CD14-positive monocyte (primary cell): Measurements from ENCODE around the gene TADA3. TPM values are rescaled to one million over a fixed set of nuclear protein-coding genes. Genes with fewer than 3 reads are reported as not detected.
A peak's percentile ranks its signal among the peaks of the same experiment; 100 is the strongest.

Source experiments
- DNase-seq, 3 donors: peaks; one replicate each; pipeline ENCODE4 v3.0.0-alpha.2; 2011 to 2022
- H2AFZ ChIP-seq: 2 replicates; pipeline ENCODE4 v1.6.0; 2012; ENCODE audit warnings: mild to moderate bottlenecking, low read depth, low read length, inconsistent platforms; ENCODE audit not compliant: insufficient read depth, poor library complexity, severe bottlenecking
- H3K27ac ChIP-seq, 2 donors: 1 replicate in 1 of 2; 2 replicates in 1 of 2; pipeline ENCODE4 v1.5.1; 2012 to 2013; ENCODE audit warnings: low read length in 2 of 2, control low read depth in 1 of 2, inconsistent platforms in 1 of 2, low read depth in 1 of 2, mild to moderate bottlenecking in 1 of 2
- H3K27me3 ChIP-seq, 2 donors: one replicate each; pipeline versions ENCODE4 v1.6.0 to v1.6.1; 2011 to 2013; ENCODE audit warnings: low read length in 2 of 2; ENCODE audit not compliant: control insufficient read depth in 2 of 2, insufficient read depth in 2 of 2
- H3K36me3 ChIP-seq, 2 donors: replicated peaks in 1 of 2; 1 replicate in 1 of 2; 2 replicates in 1 of 2; pipeline versions ENCODE4 v1.5.1 to v1.6.1; 2012 to 2013; ENCODE audit warnings: low read length in 2 of 2, control low read depth in 1 of 2, inconsistent platforms in 1 of 2, mild to moderate bottlenecking in 1 of 2; ENCODE audit not compliant: insufficient read depth in 2 of 2, control insufficient read depth in 1 of 2
- H3K4me1 ChIP-seq, 2 donors: 1 replicate in 1 of 2; 2 replicates in 1 of 2; pipeline versions ENCODE4 v1.5.1 to v1.6.1; 2012 to 2013; ENCODE audit warnings: low read length in 2 of 2, control low read depth in 1 of 2, inconsistent platforms in 1 of 2, mild to moderate bottlenecking in 1 of 2, moderate library complexity in 1 of 2; ENCODE audit not compliant: insufficient read depth in 2 of 2, control insufficient read depth in 1 of 2
- H3K4me2 ChIP-seq: replicated peaks from 2 replicates; pipeline ENCODE3; 2012; ENCODE audit warnings: low read length, moderate library complexity, mild to moderate bottlenecking; ENCODE audit not compliant: poor library complexity, severe bottlenecking; ENCODE audit errors: extremely low read depth
- H3K4me3 ChIP-seq, 3 experiments: fragments of 200-600 bp in 1 of 3; sonication (generic) in 1 of 3; replicated peaks in 1 of 3; 1 replicate in 2 of 3; 2 replicates in 1 of 3; pipeline ENCODE4 v1.5.1; 2011 to 2013; ENCODE audit warnings: low read length in 3 of 3, mild to moderate bottlenecking in 3 of 3, control low read depth in 2 of 3, low read depth in 2 of 3, inconsistent platforms in 1 of 3, moderate library complexity in 1 of 3
- H3K79me2 ChIP-seq: 2 replicates; pipeline ENCODE4 v1.6.0; 2012; ENCODE audit warnings: mild to moderate bottlenecking, control low read depth, inconsistent platforms, low read length, moderate library complexity; ENCODE audit not compliant: insufficient read depth
- H3K9ac ChIP-seq: 2 replicates; pipeline ENCODE4 v1.6.0; 2017; ENCODE audit warnings: low read length, mild to moderate bottlenecking; ENCODE audit not compliant: insufficient read depth, poor library complexity, severe bottlenecking
- H3K9me3 ChIP-seq, 2 donors: replicated peaks in 1 of 2; 1 replicate in 1 of 2; 2 replicates in 1 of 2; pipeline versions ENCODE4 v1.5.1 to v1.6.1; 2012 to 2013; ENCODE audit warnings: low read length in 2 of 2, control low read depth in 1 of 2; ENCODE audit not compliant: control insufficient read depth in 1 of 2, insufficient read depth in 1 of 2
- H4K20me1 ChIP-seq: 2 replicates; pipeline ENCODE4 v1.6.0; 2012; ENCODE audit warnings: mild to moderate bottlenecking, low read length, control low read depth, moderate library complexity; ENCODE audit not compliant: insufficient read depth
- H3K27ac Mint-ChIP-seq, 7 donors: one replicate each; pipeline ENCODE4 v1.8.0; 2020; ENCODE audit warnings: mild to moderate bottlenecking in 7 of 7, mixed read lengths in 7 of 7, moderate library complexity in 6 of 7, inconsistent platforms in 2 of 7
- H3K27me3 Mint-ChIP-seq, 3 donors: one replicate each; pipeline ENCODE4 v1.8.0; 2021 to 2022; ENCODE audit warnings: low read depth in 3 of 3, mild to moderate bottlenecking in 3 of 3, mixed read lengths in 3 of 3, moderate library complexity in 3 of 3, inconsistent platforms in 1 of 3
- H3K36me3 Mint-ChIP-seq, 2 donors: one replicate each; pipeline ENCODE4 v1.8.0; 2020; ENCODE audit warnings: mixed read lengths in 2 of 2, inconsistent platforms in 1 of 2, mild to moderate bottlenecking in 1 of 2
- H3K4me1 Mint-ChIP-seq: one replicate; pipeline ENCODE4 v1.8.0; 2020; ENCODE audit warnings: mild to moderate bottlenecking, mixed read lengths
- H3K4me3 Mint-ChIP-seq, 2 donors: one replicate each; pipeline ENCODE4 v1.8.0; 2020; ENCODE audit warnings: mild to moderate bottlenecking in 2 of 2, mixed read lengths in 2 of 2, moderate library complexity in 1 of 2
- H3K9me3 Mint-ChIP-seq, 7 donors: one replicate each; pipeline ENCODE4 v1.8.0; 2020 to 2022; ENCODE audit warnings: mixed read lengths in 7 of 7, mild to moderate bottlenecking in 6 of 7, moderate library complexity in 6 of 7, inconsistent platforms in 2 of 7
- CTCF ChIP-seq: fragments of 200-600 bp; IDR thresholded peaks from one replicate; pipeline ENCODE4 v1.8.0; 2022; ENCODE audit warnings: antibody characterized with exemption, mild to moderate bottlenecking
- WGBS: methylation state at CpG from one replicate; pipeline ENCODE4 v1.1.5; 2013; ENCODE audit warnings: missing lambda C conversion rate; ENCODE audit not compliant: insufficient coverage; 5-methylcytosine and 5-hydroxymethylcytosine counted together
- intact Hi-C, 2 donors: fragments of 100-400 bp; cut with micrococcal nuclease; formaldehyde crosslinking; loops; one replicate each; pipeline versions ENCODE4 v1.15.0 to v1.15.1; 2023
- polyA plus RNA-seq, 3 donors: library from polyadenylated mRNA; depleted of rRNA in 1 of 3; unstranded in 2 of 3; stranded (reverse) in 1 of 3; fragments of 300-500 nt in 2 of 3; fragments of >200 nt in 1 of 3; fragmentation: Illumina TruSeq in 2 of 3; gene quantifications; 1 replicate in 2 of 3; 2 replicates in 1 of 3; pipeline ENCODE4 v1.2.3, GENCODE V29; 2012 to 2021

The TADA3 gene
- polyA plus RNA-seq, 3 donors: 36.1 to 47.2 (median 46.9) TPM

DNA sequence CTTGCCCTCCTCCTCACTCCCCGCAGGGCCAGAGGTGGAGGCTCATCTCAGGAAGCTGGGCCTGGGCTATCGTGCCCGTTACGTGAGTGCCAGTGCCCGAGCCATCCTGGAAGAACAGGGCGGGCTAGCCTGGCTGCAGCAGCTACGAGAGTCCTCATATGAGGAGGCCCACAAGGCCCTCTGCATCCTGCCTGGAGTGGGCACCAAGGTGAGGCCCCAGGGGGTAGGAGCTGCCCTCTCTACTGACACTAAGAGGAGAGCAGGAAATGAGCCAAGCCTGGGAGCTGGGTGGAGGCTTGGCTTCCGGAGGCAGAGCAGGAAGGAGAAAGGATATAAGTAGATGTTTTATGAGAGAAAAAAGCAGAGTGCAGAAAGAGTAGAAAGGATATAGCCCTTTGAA lies 37.6 kb downstream of the TADA3 start:
- TF ChIP-seq CTCF: no peak
- peaks cover 56 to 79% of the 10 kb centered on the region in 2 donors for H3K36me3 Mint-ChIP-seq
- intact Hi-C loops: no loop called here
- peak overlapping the region; percentile 2 to 83 (median 43) for H3K27ac Mint-ChIP-seq
- peaks cover 28 to 33% of the 10 kb centered on the region in 2 donors for H3K4me1 ChIP-seq
- no peak overlapping the region for H2AFZ ChIP-seq
- no peak for DNase-seq
- peak overlapping the region; percentile 6 for H3K27ac ChIP-seq
- H3K27me3 Mint-ChIP-seq: peaks cover 0 to 1% (median 0%) of the 10 kb centered on the region in 3 donors
- no peak overlapping the region for H3K9ac ChIP-seq
- WGBS: 73% methylated on average over 7 of the region's 8 CpGs
- H3K9me3 ChIP-seq: no peaks in the 10 kb centered on the region
- peaks cover 45% of the 10 kb centered on the region for H4K20me1 ChIP-seq
- H3K79me2 ChIP-seq: peaks cover 23% of the 10 kb centered on the region
- peaks cover 53 to 73% of the 10 kb centered on the region in 2 donors for H3K36me3 ChIP-seq
- H3K4me3 Mint-ChIP-seq: peak overlapping the region in 1 of 2 donors; percentile 67
- H3K4me2 ChIP-seq: peak overlapping the region; percentile 19
- H3K9me3 Mint-ChIP-seq: no peaks in the 10 kb centered on the region
- peak overlapping the region in 1 of 3 experiments; percentile 3 for H3K4me3 ChIP-seq
- H3K27me3 ChIP-seq: no peaks in the 10 kb centered on the region
- H3K4me1 Mint-ChIP-seq: peaks cover 34% of the 10 kb centered on the region

DNA sequence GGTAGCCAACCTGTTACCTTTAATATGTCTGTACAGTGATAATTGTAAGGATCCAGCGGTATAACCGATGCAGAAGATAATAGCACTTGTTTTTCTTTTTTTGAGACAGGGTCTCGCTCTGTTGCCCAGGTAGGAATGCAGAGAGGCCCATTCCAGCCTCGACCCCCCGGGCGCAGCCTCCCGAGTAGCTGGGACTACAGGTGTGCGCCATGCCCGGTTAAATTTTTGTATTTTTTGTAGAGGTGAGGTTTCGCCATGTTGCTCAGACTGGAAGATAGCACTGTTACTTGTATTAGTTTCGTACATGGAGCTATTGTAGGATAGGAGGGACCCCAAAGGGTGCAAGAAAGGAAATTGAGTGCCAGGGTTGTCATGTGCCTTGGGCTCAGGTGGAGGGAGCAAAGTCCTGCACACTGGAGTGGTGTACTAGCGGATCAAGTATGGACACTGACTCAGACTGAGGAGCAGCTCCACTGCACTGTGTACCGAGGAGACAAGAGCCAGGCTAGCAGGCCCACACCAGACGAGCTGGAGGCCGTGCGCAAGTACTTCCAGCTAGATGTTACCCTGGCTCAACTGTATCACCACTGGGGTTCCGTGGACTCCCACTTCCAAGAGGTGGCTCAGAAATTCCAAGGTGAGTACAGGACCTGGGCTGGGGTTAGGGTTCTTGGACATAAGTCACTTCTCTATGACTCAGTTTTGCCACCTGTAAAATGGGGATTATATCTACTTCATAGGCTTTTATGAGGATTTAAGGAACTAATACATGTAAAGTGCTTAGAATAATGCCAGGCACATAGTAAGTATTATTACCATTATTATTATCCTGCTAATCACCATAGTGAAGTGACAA lies 41.5 kb downstream of the TADA3 start:
- no peaks in the 10 kb centered on the region for H3K9me3 Mint-ChIP-seq
- TF ChIP-seq CTCF: no peak
- peaks cover 42% of the 10 kb centered on the region for H3K4me1 Mint-ChIP-seq
- H3K4me2 ChIP-seq: peak overlapping the region; percentile 93
- H3K4me3 Mint-ChIP-seq: peak overlapping the region; percentile 90 to 98
- H3K4me1 ChIP-seq: peaks cover 35 to 42% of the 10 kb centered on the region in 2 donors
- intact Hi-C loops: loop anchor here (1.0 to 2.0 kb wide), 3 partner anchors 19 to 42 kb away; partner anchors contain the start of genes ARPC4 (in 1 of the 2), BRPF1 (in 1 of the 2) and TADA3 (in 1 of the 2)
- peaks cover 53 to 74% of the 10 kb centered on the region in 2 donors for H3K36me3 Mint-ChIP-seq
- peaks cover 23% of the 10 kb centered on the region for H3K79me2 ChIP-seq
- peaks cover 18% of the 10 kb centered on the region for H4K20me1 ChIP-seq
- 66% methylated on average over 17 of the region's 17 CpGs for WGBS
- peaks cover 44 to 63% of the 10 kb centered on the region in 2 donors for H3K36me3 ChIP-seq
- H2AFZ ChIP-seq: peak overlapping the region; percentile 85
- H3K27ac ChIP-seq: peak overlapping the region; percentile 84 to 89
- H3K4me3 ChIP-seq: peak overlapping the region; percentile 57 to 92 (median 80)
- H3K27me3 ChIP-seq: no peaks in the 10 kb centered on the region
- H3K9me3 ChIP-seq: no peaks in the 10 kb centered on the region
- peaks cover 0 to 2% (median 0%) of the 10 kb centered on the region in 3 donors for H3K27me3 Mint-ChIP-seq
- H3K9ac ChIP-seq: peak overlapping the region; percentile 58
- no peak for DNase-seq
- H3K27ac Mint-ChIP-seq: peak overlapping the region; percentile 95 to 99 (median 96)
